ENCODE measurements around the gene OOSP1. TPM values are rescaled to one million over a fixed set of nuclear protein-coding genes. Genes with fewer than 3 reads are reported as not detected.

The OOSP1 gene
- total and polyA plus RNA-seq, 3 donors from 2014 or later = 0.37 TPM; not detected in 2

DNA sequence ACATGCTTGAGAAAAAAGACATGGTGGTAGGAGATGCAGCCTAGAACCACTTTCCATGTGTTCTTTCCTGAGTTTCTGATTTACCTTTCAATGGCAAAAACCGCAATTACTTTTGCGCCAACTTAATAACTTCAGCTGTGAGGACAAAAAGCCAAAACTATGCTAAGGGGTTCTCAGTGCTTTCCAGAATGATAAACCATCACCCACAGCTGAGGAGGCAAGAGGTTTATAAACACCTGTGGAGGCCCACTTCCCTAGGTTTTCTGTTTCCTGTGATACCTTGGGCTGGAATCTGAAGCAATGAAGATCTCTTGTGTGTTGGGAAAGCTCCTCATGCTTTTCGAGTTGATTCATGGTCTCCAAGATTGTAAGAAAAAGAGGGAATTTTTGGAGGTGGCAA lies 25.5 kb downstream of the OOSP1 start, which contains the start of gene OOSP4A:
Gene OOSP4A (plus strand): TSS at position 301 of the 400 bp plus-strand sequence. CDS start 0 bp downstream, at position 301.
- Histone ChIP-seq H3K36me3 (ENCODE audit: low read depth, missing control alignments) (no peaks in the 10 kb centered on the region), H3K27ac (peak within 1 kb of the TSS; percentile 15 to 21), H3K27me3 (no peaks in the 10 kb centered on the region), H3K4me3 (no peak within 1 kb of the TSS), H3K4me1 (peaks cover 11% of the 10 kb centered on the region), H3K9me3 (no peaks in the 10 kb centered on the region)
- no peak for DNase-seq
- intact Hi-C loops (cut with DNase I; ENCODE audit: low total_unique reads) = no loop called here
- WGBS, 2 donors = 90 to 93% methylated on average over 3 of the region's 3 CpGs
- TF ChIP-seq, protein P1, sequence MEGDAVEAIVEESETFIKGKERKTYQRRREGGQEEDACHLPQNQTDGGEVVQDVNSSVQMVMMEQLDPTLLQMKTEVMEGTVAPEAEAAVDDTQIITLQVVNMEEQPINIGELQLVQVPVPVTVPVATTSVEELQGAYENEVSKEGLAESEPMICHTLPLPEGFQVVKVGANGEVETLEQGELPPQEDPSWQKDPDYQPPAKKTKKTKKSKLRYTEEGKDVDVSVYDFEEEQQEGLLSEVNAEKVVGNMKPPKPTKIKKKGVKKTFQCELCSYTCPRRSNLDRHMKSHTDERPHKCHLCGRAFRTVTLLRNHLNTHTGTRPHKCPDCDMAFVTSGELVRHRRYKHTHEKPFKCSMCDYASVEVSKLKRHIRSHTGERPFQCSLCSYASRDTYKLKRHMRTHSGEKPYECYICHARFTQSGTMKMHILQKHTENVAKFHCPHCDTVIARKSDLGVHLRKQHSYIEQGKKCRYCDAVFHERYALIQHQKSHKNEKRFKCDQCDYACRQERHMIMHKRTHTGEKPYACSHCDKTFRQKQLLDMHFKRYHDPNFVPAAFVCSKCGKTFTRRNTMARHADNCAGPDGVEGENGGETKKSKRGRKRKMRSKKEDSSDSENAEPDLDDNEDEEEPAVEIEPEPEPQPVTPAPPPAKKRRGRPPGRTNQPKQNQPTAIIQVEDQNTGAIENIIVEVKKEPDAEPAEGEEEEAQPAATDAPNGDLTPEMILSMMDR (IDR thresholded peaks at IDR 0.05) = no peak
- TF ChIP-seq POLR2A (IDR thresholded peaks at IDR 0.05) = no peak

DNA sequence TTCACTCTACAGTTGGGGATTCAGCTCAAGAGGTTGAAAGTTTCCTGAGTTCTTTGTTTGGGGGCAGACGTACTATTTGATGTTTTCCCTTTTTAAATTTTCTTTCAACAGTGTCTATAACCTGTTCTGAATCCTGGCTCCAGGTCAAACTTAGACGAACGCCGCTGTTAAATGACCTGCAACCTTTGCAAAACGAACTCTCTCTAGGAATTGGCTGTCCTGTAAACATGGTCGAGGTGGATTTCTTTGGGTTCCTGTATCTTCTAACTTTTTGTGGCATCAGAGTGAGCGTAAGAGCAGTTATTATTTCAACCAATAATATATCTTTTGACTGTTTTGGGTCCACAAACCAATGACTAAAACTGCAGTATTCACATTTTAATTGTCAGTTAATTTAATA lies 27.2 kb downstream of the OOSP1 start:
- no peak for TF ChIP-seq POLR2A (IDR thresholded peaks at IDR 0.05)
- TF ChIP-seq, protein P1 (IDR thresholded peaks at IDR 0.05) = no peak
- Histone ChIP-seq H3K36me3 (ENCODE audit: low read depth, missing control alignments) (no peaks in the 10 kb centered on the region), H3K27ac (no peak overlapping the region), H3K9me3 (no peaks in the 10 kb centered on the region), H3K4me1 (peaks cover 7% of the 10 kb centered on the region), H3K4me3 (no peak overlapping the region), H3K27me3 (no peaks in the 10 kb centered on the region)
- 58 to 71% methylated on average over 7 of the region's 7 CpGs for WGBS, 2 donors
- intact Hi-C loops (cut with DNase I; ENCODE audit: low total_unique reads) = no loop called here
- no peak for DNase-seq

DNA sequence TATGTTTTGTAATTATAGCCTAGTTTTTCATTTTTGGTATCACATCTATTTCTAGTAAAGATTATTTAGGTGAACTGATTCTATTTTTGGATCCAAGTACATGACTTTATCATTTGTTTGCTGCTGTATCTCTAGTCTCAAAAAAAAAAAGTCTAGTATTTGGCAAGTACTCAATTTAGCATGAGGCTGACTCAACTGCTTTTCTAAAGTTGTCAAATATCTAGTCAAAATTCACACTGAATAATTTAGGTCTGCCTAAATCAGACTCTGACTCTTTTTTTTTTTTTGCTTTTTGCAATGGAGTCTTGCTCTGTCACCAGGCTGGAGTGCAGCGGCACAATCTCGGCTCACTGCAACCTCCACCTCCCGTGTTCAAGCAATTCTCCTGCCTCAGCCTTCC lies 28.0 kb downstream of the OOSP1 start:
- H3K27me3 ChIP-seq = no peaks in the 10 kb centered on the region
- no peaks in the 10 kb centered on the region for H3K36me3 ChIP-seq (ENCODE audit: low read depth, missing control alignments)
- intact Hi-C loops (cut with DNase I; ENCODE audit: low total_unique reads) = no loop called here
- no peak overlapping the region for H3K27ac ChIP-seq
- no peak for DNase-seq
- TF ChIP-seq, protein P1 (IDR thresholded peaks at IDR 0.05) = no peak
- TF ChIP-seq POLR2A (IDR thresholded peaks at IDR 0.05) = no peak
- 95 to 97% methylated on average over 3 of the region's 3 CpGs for WGBS, 2 donors
- no peak overlapping the region for H3K4me3 ChIP-seq
- no peaks in the 10 kb centered on the region for H3K9me3 ChIP-seq
- peaks cover 7% of the 10 kb centered on the region for H3K4me1 ChIP-seq

DNA sequence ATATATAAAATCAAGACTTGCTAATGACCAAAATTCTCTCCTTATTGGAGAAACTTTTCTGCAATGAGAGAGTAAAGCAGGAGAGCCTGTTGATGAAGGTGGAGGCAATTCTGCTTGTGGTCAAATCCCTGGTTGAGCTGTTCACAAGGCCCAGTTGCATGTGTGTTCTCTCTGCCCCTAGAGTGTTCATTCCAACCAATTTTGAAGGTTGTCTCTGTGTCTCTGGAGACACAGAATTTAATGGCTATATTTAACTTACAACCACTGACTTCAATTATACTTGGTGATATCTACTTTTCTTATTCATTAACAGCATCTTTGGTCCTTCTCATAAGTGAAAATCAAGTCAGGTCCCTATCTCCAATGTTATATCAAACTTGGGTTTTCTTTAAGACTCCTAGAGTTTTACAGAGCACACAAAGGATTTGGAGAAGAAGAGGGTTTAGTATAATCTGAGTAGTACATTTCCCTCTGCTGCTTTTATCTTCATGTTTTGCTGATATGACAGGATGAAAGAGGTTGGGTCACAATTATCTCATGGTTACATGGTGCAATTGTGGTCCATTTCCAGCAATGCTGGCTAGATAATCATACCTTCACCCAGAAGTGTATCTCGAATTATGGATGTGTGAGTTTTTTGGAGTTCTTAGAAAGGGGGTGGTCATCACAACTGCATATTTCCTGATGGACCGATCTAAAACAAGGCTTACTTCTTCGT lies 29.6 kb downstream of the OOSP1 start:
- TF ChIP-seq, protein P1 (IDR thresholded peaks at IDR 0.05) = no peak
- TF ChIP-seq POLR2A (IDR thresholded peaks at IDR 0.05) = no peak
- H3K4me3 ChIP-seq = no peak overlapping the region
- 89 to 96% methylated on average over 3 of the region's 3 CpGs for WGBS, 2 donors
- H3K27ac ChIP-seq = no peak overlapping the region
- no peaks in the 10 kb centered on the region for H3K36me3 ChIP-seq (ENCODE audit: low read depth, missing control alignments)
- no peaks in the 10 kb centered on the region for H3K9me3 ChIP-seq
- H3K27me3 ChIP-seq = no peaks in the 10 kb centered on the region
- intact Hi-C loops (cut with DNase I; ENCODE audit: low total_unique reads) = no loop called here
- DNase-seq = no peak
- no peaks in the 10 kb centered on the region for H3K4me1 ChIP-seq

DNA sequence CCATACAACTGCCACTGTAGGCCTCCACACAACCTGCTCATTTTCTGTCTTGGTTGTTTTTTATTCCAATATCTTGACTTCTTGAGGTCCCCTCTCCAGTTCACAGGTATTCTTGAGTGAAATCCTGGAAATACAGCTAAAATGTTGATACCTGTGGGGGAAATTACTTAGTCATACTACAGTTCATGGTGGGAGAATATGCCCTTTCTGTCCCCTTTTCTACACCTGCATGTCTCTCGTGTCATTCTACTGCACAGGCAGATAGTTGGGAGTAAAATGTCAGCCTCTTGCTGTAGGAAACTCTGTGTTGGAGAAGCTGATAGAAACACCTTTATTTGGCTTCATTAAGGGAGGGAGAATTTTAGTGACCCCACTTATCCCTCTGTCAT lies 30.2 kb downstream of the OOSP1 start:
- 80 to 89% methylated on average over 1 of the region's 1 CpG for WGBS, 2 donors
- no peaks in the 10 kb centered on the region for H3K9me3 ChIP-seq
- intact Hi-C loops (cut with DNase I; ENCODE audit: low total_unique reads) = no loop called here
- no peaks in the 10 kb centered on the region for H3K36me3 ChIP-seq (ENCODE audit: low read depth, missing control alignments)
- no peak for TF ChIP-seq POLR2A (IDR thresholded peaks at IDR 0.05)
- TF ChIP-seq, protein P1 (IDR thresholded peaks at IDR 0.05) = no peak
- H3K4me1 ChIP-seq = no peaks in the 10 kb centered on the region
- no peak overlapping the region for H3K27ac ChIP-seq
- no peak for DNase-seq
- H3K4me3 ChIP-seq = no peak overlapping the region
- no peaks in the 10 kb centered on the region for H3K27me3 ChIP-seq

Measured in testis (tissue), 3 donors.